ENCODE measurements around the gene ZIC5.

GRCh38 chr13:99949679-99950413, 21.7 kb downstream of the ZIC5 start:
- TF ChIP-seq EZH2 (IDR thresholded peaks at IDR 0.05; ENCODE audit: borderline replicate concordance, low read length), result no peak
- TF ChIP-seq, protein P1, sequence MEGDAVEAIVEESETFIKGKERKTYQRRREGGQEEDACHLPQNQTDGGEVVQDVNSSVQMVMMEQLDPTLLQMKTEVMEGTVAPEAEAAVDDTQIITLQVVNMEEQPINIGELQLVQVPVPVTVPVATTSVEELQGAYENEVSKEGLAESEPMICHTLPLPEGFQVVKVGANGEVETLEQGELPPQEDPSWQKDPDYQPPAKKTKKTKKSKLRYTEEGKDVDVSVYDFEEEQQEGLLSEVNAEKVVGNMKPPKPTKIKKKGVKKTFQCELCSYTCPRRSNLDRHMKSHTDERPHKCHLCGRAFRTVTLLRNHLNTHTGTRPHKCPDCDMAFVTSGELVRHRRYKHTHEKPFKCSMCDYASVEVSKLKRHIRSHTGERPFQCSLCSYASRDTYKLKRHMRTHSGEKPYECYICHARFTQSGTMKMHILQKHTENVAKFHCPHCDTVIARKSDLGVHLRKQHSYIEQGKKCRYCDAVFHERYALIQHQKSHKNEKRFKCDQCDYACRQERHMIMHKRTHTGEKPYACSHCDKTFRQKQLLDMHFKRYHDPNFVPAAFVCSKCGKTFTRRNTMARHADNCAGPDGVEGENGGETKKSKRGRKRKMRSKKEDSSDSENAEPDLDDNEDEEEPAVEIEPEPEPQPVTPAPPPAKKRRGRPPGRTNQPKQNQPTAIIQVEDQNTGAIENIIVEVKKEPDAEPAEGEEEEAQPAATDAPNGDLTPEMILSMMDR (IDR thresholded peaks at IDR 0.05; ENCODE audit: low read length), result no peak

Data from OCI-LY1 (cell line).